Thymus (tissue), 11 donors: ENCODE measurements around the gene CDH8. TPM values are rescaled to one million over a fixed set of nuclear protein-coding genes. Genes with fewer than 3 reads are reported as not detected.

Experiments used
- DNase-seq, 9 donors: peaks; one replicate each; pipeline ENCODE4 v3.0.0-alpha.2; 2013; ENCODE audit warnings: low spot score in 9 of 9, low read depth in 6 of 9, missing footprints in 1 of 9
- H3K27ac ChIP-seq, 2 donors: one replicate each; pipeline ENCODE4 v1.5.1; 2013; ENCODE audit warnings: control low read depth in 1 of 2, low read depth in 1 of 2, low read length in 1 of 2, mild to moderate bottlenecking in 1 of 2, moderate library complexity in 1 of 2
- H3K27me3 ChIP-seq, 2 donors: one replicate each; pipeline ENCODE4 v1.5.1; 2013; ENCODE audit warnings: low read length in 1 of 2; ENCODE audit not compliant: control insufficient read depth in 2 of 2, insufficient read depth in 1 of 2
- H3K36me3 ChIP-seq, 2 donors: one replicate each; pipeline ENCODE4 v1.5.1; 2013; ENCODE audit warnings: low read length in 1 of 2, mild to moderate bottlenecking in 1 of 2, moderate library complexity in 1 of 2; ENCODE audit not compliant: control insufficient read depth in 2 of 2, insufficient read depth in 2 of 2
- H3K4me1 ChIP-seq, 2 donors: one replicate each; pipeline ENCODE4 v1.5.1; 2013; ENCODE audit warnings: low read length in 2 of 2; ENCODE audit not compliant: control insufficient read depth in 2 of 2, insufficient read depth in 2 of 2
- H3K4me3 ChIP-seq, 2 donors: one replicate each; pipeline ENCODE4 v1.5.1; 2013; ENCODE audit warnings: low read length in 2 of 2, control low read depth in 1 of 2, mild to moderate bottlenecking in 1 of 2
- H3K9me3 ChIP-seq, 2 donors: one replicate each; pipeline ENCODE4 v1.5.1; 2013; ENCODE audit warnings: low read length in 1 of 2, mild to moderate bottlenecking in 1 of 2; ENCODE audit not compliant: control insufficient read depth in 2 of 2, insufficient read depth in 1 of 2
- WGBS: extraction: QIAGEN DNeasy Blood & Tissue Kit; methylation state at CpG from one replicate; pipeline ENCODE4 v1.1.7; 2013; 5-methylcytosine and 5-hydroxymethylcytosine counted together
- polyA plus RNA-seq: library from polyadenylated mRNA; stranded (reverse); fragments of 200-250 nt; gene quantifications from one replicate; pipeline ENCODE4 v1.2.3, GENCODE V29; 2013
- total RNA-seq: library from RNA; stranded (reverse); fragments of 120-200 nt; gene quantifications from one replicate; pipeline ENCODE4 v1.2.4, GENCODE V29; 2013
- donor health status: healthy.

Gene CDH8
- total and polyA plus RNA-seq, 2 donors = 0.32 to 0.61 TPM

GRCh38 chr16:62018301-62019060 is 17.8 kb downstream of the CDH8 start:
- WGBS = 89% methylated on average over 15 of the region's 15 CpGs
- no peak for DNase-seq
- H3K4me3 ChIP-seq = no peak overlapping the region

GRCh38 chr16:62014319-62014923 is 21.8 kb downstream of the CDH8 start:
- DNase-seq = no peak
- Histone ChIP-seq H3K27me3 (no peaks in the 10 kb centered on the region), H3K4me3 (no peak overlapping the region), H3K4me1 (no peaks in the 10 kb centered on the region), H3K36me3 (no peaks in the 10 kb centered on the region), H3K9me3 (no peaks in the 10 kb centered on the region), H3K27ac (no peak overlapping the region)
- WGBS = 92% methylated on average over 8 of the region's 8 CpGs

More at GRCh38 chr16:62018301-62019060, 17.8 kb downstream of the CDH8 start:
- H3K36me3 ChIP-seq = no peaks in the 10 kb centered on the region
- H3K27ac ChIP-seq = no peak overlapping the region
- no peaks in the 10 kb centered on the region for H3K27me3 ChIP-seq
- no peaks in the 10 kb centered on the region for H3K4me1 ChIP-seq
- no peaks in the 10 kb centered on the region for H3K9me3 ChIP-seq

GRCh38 chr16:62010186-62010585 is 26.1 kb downstream of the CDH8 start:
- Histone ChIP-seq H3K4me1 (no peaks in the 10 kb centered on the region), H3K27ac (no peak overlapping the region), H3K4me3 (no peak overlapping the region), H3K9me3 (no peaks in the 10 kb centered on the region), H3K36me3 (no peaks in the 10 kb centered on the region), H3K27me3 (no peaks in the 10 kb centered on the region)
- WGBS = 90% methylated on average over 4 of the region's 4 CpGs
- DNase-seq = no peak

- Histone ChIP-seq H3K4me1 (no peaks in the 10 kb centered on the region), H3K4me3 (no peak overlapping the region), H3K27me3 (no peaks in the 10 kb centered on the region), H3K9me3 (no peaks in the 10 kb centered on the region), H3K27ac (no peak overlapping the region), H3K36me3 (no peaks in the 10 kb centered on the region)
- 91% methylated on average over 2 of the region's 2 CpGs for WGBS
- DNase-seq = no peak
These were observed 37.8 kb downstream of the CDH8 start for GRCh38 chr16:61998460-61998859.

GRCh38 chr16:61993108-61993507 is 43.1 kb downstream of the CDH8 start:
- 77% methylated on average over 3 of the region's 3 CpGs for WGBS
- Histone ChIP-seq H3K36me3 (no peaks in the 10 kb centered on the region), H3K9me3 (no peaks in the 10 kb centered on the region), H3K4me1 (no peaks in the 10 kb centered on the region), H3K27ac (no peak overlapping the region), H3K4me3 (no peak overlapping the region), H3K27me3 (no peaks in the 10 kb centered on the region)
- DNase-seq = no peak

GRCh38 chr16:61987474-61988012 is 48.7 kb downstream of the CDH8 start:
- no peaks in the 10 kb centered on the region for H3K27me3 ChIP-seq
- WGBS = 94% methylated on average over 6 of the region's 6 CpGs
- H3K4me3 ChIP-seq = no peak overlapping the region
- no peaks in the 10 kb centered on the region for H3K36me3 ChIP-seq
- H3K9me3 ChIP-seq = no peaks in the 10 kb centered on the region
- no peaks in the 10 kb centered on the region for H3K4me1 ChIP-seq
- no peak overlapping the region for H3K27ac ChIP-seq
- no peak for DNase-seq

- no peak for DNase-seq
- Histone ChIP-seq H3K27ac (no peak overlapping the region), H3K4me3 (no peak overlapping the region), H3K9me3 (peaks cover 0 to 4% of the 10 kb centered on the region in 2 donors), H3K4me1 (no peaks in the 10 kb centered on the region), H3K36me3 (no peaks in the 10 kb centered on the region), H3K27me3 (no peaks in the 10 kb centered on the region)
- WGBS = 79% methylated on average over 4 of the region's 4 CpGs
These were observed 67.2 kb downstream of the CDH8 start for GRCh38 chr16:61969077-61969382.

GRCh38 chr16:61968242-61969076 is 67.8 kb downstream of the CDH8 start:
- DNase-seq = no peak
- WGBS = 47% methylated on average over 7 of the region's 7 CpGs

More at GRCh38 chr16:61968242-61969076, 67.8 kb downstream of the CDH8 start:
- H3K36me3 ChIP-seq = no peaks in the 10 kb centered on the region
- peaks cover 0 to 4% of the 10 kb centered on the region in 2 donors for H3K9me3 ChIP-seq
- no peak overlapping the region for H3K4me3 ChIP-seq
- no peaks in the 10 kb centered on the region for H3K27me3 ChIP-seq
- H3K4me1 ChIP-seq = no peaks in the 10 kb centered on the region
- no peak overlapping the region for H3K27ac ChIP-seq
